Adrenal gland (tissue), 12 donors: Measurements from ENCODE around the gene KLF16. TPM values are rescaled to one million over a fixed set of nuclear protein-coding genes. Genes with fewer than 3 reads are reported as not detected.

Experiments
- DNase-seq, 7 donors: peaks; one replicate each; pipeline ENCODE4 v3.0.0-alpha.2; 2019 to 2020
- H3K27ac ChIP-seq, 5 donors: fragments of 200-600 bp; sonication (generic) in 4 of 5; 1 replicate in 3 of 5; 2 replicates in 2 of 5; pipeline versions ENCODE4 v1.5.1 to v1.8.0; 2016 to 2020; ENCODE audit warnings: mild to moderate bottlenecking in 1 of 5
- H3K27me3 ChIP-seq: fragments of 200-600 bp; 2 replicates; pipeline ENCODE4 v1.8.0; 2021
- H3K36me3 ChIP-seq, 2 donors: fragments of 200-600 bp; replicated peaks in 1 of 2; 1 replicate in 1 of 2; 2 replicates in 1 of 2; pipeline versions ENCODE4 v1.5.1 to v1.8.0; 2018 to 2022
- H3K4me1 ChIP-seq, 2 donors: fragments of 200-600 bp; replicated peaks in 1 of 2; 1 replicate in 1 of 2; 2 replicates in 1 of 2; pipeline versions ENCODE4 v1.5.1 to v1.8.0; 2018 to 2021
- H3K4me3 ChIP-seq, 4 donors: fragments of 200-600 bp; sonication (generic) in 3 of 4; one replicate each; pipeline ENCODE4 v1.5.1; 2016 to 2018
- H3K9me3 ChIP-seq, 3 donors: fragments of 200-600 bp; sonication (generic) in 1 of 3; replicated peaks in 1 of 3; 1 replicate in 2 of 3; 2 replicates in 1 of 3; pipeline versions ENCODE4 v1.5.1 to v1.8.0; 2016 to 2021
- POLR2A ChIP-seq, 2 donors: fragments of 450-650 bp; IDR thresholded peaks; one replicate each; pipeline ENCODE4 v1.6.1; 2017; ENCODE audit warnings: antibody characterized with exemption in 2 of 2, mild to moderate bottlenecking in 2 of 2, moderate library complexity in 1 of 2
- WGBS, 4 donors: extraction: QIAGEN DNeasy Blood & Tissue Kit in 2 of 4; methylation state at CpG; one replicate each; pipeline versions ENCODE4 v1.1.5 to v1.1.7; 2013 to 2017; 5-methylcytosine and 5-hydroxymethylcytosine counted together
- intact Hi-C, 2 donors: fragments of 100-400 bp; cut with DNase I; formaldehyde crosslinking; loops; one replicate each; pipeline versions ENCODE4 v1.14.1 to v1.15.0; 2022 to 2023
- polyA plus RNA-seq, 3 donors: library from polyadenylated mRNA; stranded (reverse); fragments of 200-250 nt in 2 of 3; fragments of 350-450 nt in 1 of 3; fragmentation: Illumina TruSeq in 1 of 3; extraction: RNeasy Lipid Tissue Mini Kit (QIAGEN cat#74804) in 1 of 3; gene quantifications; one replicate each; pipeline ENCODE4 v1.2.3, GENCODE V29; 2013 to 2014
- total RNA-seq, 9 donors: library from RNA; depleted of rRNA in 4 of 9; stranded (reverse); fragments of >200 nt in 4 of 9; fragments of 120-200 nt in 1 of 9; fragmentation: NEBNext Ultra II Directional in 1 of 9; extraction: Animal tissue kit (Norgen Biotek cat#: 25700) in 1 of 9; gene quantifications; one replicate each; pipeline versions ENCODE4 v1.1.0 to v1.2.4, GENCODE V29; 2013 to 2023
- TF ChIP-seq, protein P1 (sequence below), 6 experiments: fragments of 450-650 bp in 4 of 6; fragments of 200-600 bp in 2 of 6; sonication (generic) in 1 of 6; IDR thresholded peaks; 1 replicate in 5 of 6; 2 replicates in 1 of 6; pipeline versions ENCODE4 v1.5.1 to v1.8.0; 2016 to 2021; ENCODE audit warnings: antibody characterized with exemption in 6 of 6, mild to moderate bottlenecking in 2 of 6, moderate library complexity in 1 of 6
- donor health status: healthy with polysubstance abuse.
- donor health status: Bipolar disorder and iron deficiency.
- donor health status: DM: yes; HTN: yes; CAD: no.
- donor health status: DM: no; HTN: no; CAD: no.
- donor health status: DM: no; HTN: no; CAD: no.
- donor health status: DM: yes; HTN: yes; CAD: no.

KLF16 gene
- total and polyA plus RNA-seq, 12 donors, result 2.0 to 28.1 (median 13.9) TPM

DNA sequence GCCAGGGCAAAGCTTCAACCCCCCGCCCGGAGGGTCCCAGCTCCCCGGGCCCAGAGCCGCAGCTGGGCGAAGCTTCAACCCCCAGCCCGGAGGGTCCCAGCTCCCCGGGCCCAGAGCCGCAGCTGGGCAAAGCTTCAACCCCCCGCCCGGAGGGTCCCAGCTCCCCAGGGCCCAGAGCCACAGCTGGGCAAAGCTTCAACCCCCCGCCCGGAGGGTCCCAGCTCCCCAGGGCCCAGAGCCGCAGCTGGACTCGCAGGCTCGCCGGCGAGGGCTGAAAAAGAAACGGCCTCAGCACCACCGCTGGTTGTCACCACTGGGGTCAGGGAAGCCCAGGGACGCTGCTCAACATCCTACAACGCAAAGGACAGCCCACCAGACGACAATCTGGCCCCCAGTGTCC is 20.3 kb downstream of the KLF16 start:
- DNase-seq, result no peak
- Histone ChIP-seq H3K9me3 (no peaks in the 10 kb centered on the region), H3K36me3 (no peaks in the 10 kb centered on the region), H3K4me3 (no peak overlapping the region), H3K4me1 (peaks cover 27 to 69% of the 10 kb centered on the region in 2 donors), H3K27me3 (no peaks in the 10 kb centered on the region), H3K27ac (peak overlapping the region in 1 of 5 donors; percentile 10)
- 86 to 100% (median 91%) methylated on average over 4 to 22 of the region's 22 CpGs; no CpG with 5 or more reads in 1 of the 4 donors for WGBS, 4 donors
- no peak for TF ChIP-seq POLR2A (IDR thresholded peaks at IDR 0.05)
- TF ChIP-seq, protein P1, sequence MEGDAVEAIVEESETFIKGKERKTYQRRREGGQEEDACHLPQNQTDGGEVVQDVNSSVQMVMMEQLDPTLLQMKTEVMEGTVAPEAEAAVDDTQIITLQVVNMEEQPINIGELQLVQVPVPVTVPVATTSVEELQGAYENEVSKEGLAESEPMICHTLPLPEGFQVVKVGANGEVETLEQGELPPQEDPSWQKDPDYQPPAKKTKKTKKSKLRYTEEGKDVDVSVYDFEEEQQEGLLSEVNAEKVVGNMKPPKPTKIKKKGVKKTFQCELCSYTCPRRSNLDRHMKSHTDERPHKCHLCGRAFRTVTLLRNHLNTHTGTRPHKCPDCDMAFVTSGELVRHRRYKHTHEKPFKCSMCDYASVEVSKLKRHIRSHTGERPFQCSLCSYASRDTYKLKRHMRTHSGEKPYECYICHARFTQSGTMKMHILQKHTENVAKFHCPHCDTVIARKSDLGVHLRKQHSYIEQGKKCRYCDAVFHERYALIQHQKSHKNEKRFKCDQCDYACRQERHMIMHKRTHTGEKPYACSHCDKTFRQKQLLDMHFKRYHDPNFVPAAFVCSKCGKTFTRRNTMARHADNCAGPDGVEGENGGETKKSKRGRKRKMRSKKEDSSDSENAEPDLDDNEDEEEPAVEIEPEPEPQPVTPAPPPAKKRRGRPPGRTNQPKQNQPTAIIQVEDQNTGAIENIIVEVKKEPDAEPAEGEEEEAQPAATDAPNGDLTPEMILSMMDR (IDR thresholded peaks at IDR 0.05), result no peak
- intact Hi-C loops, result no loop called here

DNA sequence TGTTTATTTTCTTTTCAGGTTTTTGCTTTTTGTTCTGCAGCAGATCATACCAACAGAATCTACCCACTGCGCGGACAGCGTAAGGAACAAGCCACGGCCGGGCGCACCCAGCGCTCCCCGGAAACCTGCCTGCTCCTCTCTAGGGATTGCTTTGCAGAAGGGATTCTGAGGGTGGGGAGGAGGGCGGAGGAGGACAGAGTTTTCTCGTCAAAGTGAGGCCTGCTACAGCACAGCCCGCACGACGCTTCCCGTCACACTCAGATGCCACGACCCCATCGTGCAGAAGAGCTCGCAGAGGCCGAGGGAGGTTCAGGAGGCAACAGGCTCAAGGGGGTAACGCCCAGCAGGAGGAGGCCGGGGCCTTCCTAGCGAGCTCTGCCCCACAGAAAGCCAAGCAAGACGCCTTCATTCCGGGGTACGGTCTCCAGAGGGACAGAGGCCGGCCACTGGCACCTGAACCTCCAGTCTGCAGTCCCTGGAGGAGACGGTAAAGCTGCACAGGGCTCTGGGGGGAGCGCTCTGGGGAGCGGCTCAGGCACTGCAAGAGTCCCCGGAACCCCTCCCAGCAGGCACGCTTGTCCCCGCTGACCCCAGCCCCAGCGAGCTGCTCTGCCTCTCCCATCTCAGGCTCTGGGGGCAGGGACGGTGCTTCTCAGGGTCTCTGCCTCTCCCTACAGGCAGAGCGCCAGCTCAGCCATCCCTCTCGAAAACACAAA is 22.0 kb downstream of the KLF16 start:
- no peak for DNase-seq
- H3K27me3 ChIP-seq, result no peaks in the 10 kb centered on the region
- 73 to 82% (median 77%) methylated on average over 15 to 35 of the region's 35 CpGs for WGBS, 4 donors
- H3K27ac ChIP-seq, result peak overlapping the region in 2 of 5 donors; percentile 57 to 78
- H3K36me3 ChIP-seq, result no peaks in the 10 kb centered on the region
- peak overlapping the region in 1 of 4 donors; percentile 23 for H3K4me3 ChIP-seq
- no peaks in the 10 kb centered on the region for H3K9me3 ChIP-seq
- intact Hi-C loops, result no loop called here
- TF ChIP-seq, protein P1 (IDR thresholded peaks at IDR 0.05), result no peak
- no peak for TF ChIP-seq POLR2A (IDR thresholded peaks at IDR 0.05)
- H3K4me1 ChIP-seq, result peaks cover 24 to 73% of the 10 kb centered on the region in 2 donors

DNA sequence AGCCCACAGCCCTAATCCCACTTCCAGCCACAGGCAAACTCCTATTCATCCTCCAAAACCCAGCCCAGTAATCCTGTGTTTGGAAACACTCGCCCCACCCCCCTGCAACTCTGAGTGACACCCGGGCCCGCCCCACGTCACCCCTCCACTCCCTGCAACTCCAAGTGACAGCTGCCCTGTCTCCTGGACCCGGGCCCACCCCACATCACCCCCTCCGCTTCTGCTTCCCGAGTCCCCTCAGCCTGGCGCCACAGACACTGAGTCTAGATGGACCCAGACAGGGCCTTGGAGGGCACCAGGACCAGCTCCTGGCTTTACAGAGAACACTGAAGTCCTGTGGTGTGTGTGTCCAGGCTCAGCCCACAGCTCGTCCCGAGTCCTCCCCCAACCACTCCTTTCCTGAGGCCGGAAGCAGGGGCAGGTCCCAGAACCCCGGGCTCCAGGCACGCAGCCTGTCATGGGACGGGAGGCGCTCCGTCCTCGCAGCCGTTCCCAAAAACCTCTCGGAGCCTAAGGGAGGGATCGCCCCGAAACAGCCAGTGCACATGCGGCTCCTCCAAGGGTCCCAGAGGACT is 22.8 kb downstream of the KLF16 start:
- H3K4me3 ChIP-seq, result peak overlapping the region in 1 of 4 donors; percentile 23
- H3K4me1 ChIP-seq, result peaks cover 22 to 71% of the 10 kb centered on the region in 2 donors
- intact Hi-C loops, result no loop called here
- peak in 1 of 7 donors; percentile 60 for DNase-seq
- 71 to 86% (median 72%) methylated on average over 6 to 22 of the region's 22 CpGs for WGBS, 4 donors
- no peaks in the 10 kb centered on the region for H3K27me3 ChIP-seq
- H3K9me3 ChIP-seq, result no peaks in the 10 kb centered on the region
- H3K36me3 ChIP-seq, result no peaks in the 10 kb centered on the region
- H3K27ac ChIP-seq, result peak overlapping the region in 2 of 5 donors; percentile 57 to 78
- TF ChIP-seq, protein P1 (IDR thresholded peaks at IDR 0.05), result no peak
- no peak for TF ChIP-seq POLR2A (IDR thresholded peaks at IDR 0.05)

DNA sequence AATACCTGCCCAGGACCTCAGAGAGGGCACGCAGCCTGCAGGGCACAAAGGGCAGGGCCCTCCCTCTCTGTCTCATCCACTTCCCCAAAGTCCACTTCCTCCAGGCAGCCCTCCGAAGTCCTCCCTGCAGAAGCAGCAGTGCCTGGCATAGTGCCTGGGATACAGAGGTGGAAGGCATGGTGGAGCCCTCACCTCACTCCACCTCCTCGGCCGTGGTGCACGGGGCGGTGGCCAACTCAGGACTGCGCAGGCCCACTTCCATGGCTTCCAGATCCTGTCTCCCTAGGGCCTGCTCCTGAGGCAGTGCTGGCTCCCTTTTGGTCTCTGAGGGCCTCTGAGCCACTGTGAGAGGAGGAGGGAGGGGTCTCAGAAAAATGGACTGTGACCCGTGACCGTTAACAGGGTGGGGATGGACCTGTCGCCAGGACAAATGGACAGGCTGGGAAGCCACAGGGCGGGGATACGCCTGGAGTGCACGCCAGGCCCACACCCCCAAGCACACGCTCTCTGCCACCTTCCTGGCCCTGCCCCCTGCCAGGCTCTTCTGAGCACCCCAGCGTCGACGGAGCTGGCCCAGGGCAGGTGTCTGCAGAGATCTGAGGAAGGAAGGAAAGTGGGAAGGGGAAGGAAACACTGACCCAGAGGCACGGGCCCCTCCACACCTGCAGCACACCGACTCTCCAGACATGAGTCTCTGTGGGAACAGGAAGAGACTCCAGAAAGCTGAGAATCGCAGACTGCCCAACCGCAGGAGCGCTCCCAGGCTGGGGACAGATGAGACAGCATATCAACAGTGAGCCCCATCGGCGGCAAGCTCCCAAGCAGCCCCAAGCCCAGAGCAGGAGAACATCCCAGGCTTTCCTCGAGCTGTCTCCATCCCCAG is 23.5 kb downstream of the KLF16 start:
- WGBS, 4 donors, result 67 to 78% (median 75%) methylated on average over 17 to 25 of the region's 25 CpGs

More for the DNA sequence above, 23.5 kb downstream of the KLF16 start:
- no peaks in the 10 kb centered on the region for H3K9me3 ChIP-seq
- no peak for TF ChIP-seq POLR2A (IDR thresholded peaks at IDR 0.05)
- TF ChIP-seq, protein P1 (IDR thresholded peaks at IDR 0.05), result no peak
- peaks cover 15 to 71% of the 10 kb centered on the region in 2 donors for H3K4me1 ChIP-seq
- intact Hi-C loops, result no loop called here
- DNase-seq, result no peak
- H3K27me3 ChIP-seq, result no peaks in the 10 kb centered on the region
- H3K27ac ChIP-seq, result peak overlapping the region in 1 of 5 donors; percentile 78
- no peaks in the 10 kb centered on the region for H3K36me3 ChIP-seq
- H3K4me3 ChIP-seq, result no peak overlapping the region
